GM18517 (cell line): ENCODE results near the gene ZNF117.
"Not testable (repeated sequence)": the region's sequence is repeated elsewhere in the genome, so short reads cannot be mapped to it uniquely, and the experiment has no call there.

Experiments
- ATAC-seq: cut with Tn5 transposase; IDR thresholded peaks from one replicate; pipeline ENCODE4 v1.9.1; 2021; ENCODE audit warnings: mild to moderate bottlenecking, moderate library complexity; ENCODE audit not compliant: unreplicated experiment

Gene ZNF117

DNA sequence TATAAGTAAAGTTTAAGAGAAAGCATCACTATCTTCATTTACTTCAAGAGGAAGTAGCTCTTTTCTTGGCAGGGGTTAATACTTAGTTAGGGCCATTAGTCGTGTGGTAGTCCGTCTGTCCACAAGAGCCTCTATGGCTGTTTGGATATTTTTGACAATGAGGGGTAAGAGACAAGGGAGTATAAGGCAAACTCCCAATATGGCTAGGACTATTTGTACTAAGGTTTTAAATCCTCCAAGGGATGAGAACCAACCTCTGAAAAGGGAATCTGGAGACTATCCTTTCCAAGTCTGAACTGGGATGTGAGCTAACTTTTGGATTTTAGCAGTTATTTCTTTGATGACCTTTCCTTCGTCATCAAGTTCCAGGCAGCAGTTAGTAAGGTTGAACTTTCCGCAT lies at the start of gene ZNF117:
Gene ZNF117, minus strand, starts transcription at position 101 of the 400 bp plus-strand sequence.
- ATAC-seq: no peak

DNA sequence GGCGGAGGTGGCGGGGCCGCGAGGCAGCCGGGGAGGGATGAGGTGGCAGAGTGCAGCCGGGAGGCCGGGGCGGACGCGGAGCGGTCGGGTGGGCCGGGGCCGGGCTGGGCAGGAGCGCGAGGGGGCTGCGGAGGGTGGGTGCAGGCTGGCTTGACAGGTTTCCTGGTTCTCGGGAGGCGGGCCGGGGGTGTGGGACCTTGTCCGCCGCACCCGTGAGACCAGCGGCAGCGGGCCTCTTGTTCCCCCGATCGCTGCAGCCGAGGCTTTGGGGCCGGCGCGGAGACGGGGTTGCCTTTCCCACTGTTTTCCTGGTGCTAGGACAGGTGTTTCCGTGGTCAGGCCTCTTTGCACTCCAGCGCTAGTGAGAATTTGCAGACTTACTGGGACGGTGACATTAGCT lies 47.9 kb upstream of the ZNF117 start:
- not testable (repeated sequence) for ATAC-seq

DNA sequence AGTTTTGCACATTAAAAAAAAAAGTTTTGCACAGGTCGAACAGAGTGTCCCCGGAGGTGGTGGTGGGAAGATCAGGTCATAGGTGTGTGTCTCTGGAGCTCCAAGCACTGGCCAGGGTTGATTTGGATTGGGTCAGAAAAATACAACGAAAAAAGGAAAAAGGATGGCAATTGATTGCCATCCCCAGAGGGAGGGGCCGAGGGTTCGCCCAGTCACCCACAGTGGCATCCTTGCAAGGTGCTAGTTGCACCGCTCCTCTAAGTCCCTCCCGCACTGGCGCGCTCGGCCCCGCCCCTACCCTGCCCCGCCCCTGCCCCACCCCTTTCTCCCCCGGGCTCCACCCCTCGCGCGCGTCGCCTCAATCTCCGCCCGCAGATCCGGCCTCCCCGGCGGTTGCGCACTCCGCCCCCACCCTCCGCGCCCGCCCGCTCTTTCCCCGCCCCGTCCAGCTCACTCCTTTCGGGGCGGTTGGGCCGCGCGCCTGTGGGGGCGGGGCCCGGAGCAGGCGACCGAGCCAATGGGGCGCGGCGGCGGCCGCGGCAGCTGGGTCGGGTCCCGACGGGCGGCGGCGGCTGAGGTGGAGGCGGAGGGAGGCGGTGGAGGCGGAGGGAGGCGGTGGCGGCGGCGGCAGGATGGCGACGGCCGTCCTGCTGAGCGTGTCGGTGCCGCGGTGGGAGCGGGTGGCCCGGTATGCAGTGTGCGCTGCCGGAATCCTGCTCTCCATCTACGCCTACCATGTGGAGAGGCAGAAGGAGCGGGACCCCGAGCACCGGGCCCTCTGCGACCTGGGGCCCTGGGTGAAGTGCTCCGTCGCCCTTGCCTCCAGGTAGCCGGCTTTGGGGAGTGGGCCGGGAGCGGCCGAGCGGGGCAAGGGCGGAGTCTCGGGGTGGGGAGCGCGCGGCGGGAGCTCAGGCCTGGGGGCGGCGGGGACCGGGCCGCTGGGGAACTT lies 47.2 kb upstream of the ZNF117 start:
- ATAC-seq: peak; percentile 65

DNA sequence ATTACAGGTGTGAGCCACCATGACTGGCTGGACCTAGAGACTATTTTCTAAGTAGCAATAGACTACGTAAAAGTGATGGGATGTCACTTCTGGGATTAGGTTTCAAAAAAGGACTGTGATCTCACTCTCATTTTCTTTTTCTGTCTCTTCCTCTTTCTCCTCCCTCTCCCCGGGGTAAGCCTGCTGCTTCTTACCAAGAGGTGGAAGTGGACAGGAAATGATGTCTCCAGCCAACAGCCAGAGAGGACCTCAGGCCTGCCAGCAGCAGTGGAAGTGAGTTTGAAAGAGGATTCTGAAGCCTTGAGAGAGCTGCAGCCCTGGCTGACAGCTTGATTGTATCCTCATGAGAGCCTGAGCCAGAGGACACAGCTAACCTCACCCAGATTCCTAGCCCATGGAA lies 45.7 kb upstream of the ZNF117 start:
- not testable (repeated sequence) for ATAC-seq

DNA sequence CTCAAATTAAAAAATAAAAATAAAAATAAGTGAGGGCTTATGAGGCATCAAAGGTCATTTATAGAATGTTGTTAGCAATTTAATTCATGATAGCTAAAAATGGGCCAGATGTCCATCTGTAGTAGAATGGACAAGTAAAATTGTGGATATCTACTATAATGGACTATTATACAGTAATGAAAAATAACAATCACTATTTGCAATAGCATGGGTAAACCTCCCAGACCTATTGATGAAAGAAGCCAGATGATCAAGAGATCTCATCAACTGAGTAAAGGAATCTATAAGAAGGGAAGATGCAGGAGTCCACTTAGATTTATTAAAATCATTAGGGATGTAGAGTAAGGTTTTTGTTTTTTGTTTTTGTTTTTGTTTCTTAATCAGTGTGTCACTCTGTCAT lies 44.6 kb upstream of the ZNF117 start:
- ATAC-seq: not testable (repeated sequence)

DNA sequence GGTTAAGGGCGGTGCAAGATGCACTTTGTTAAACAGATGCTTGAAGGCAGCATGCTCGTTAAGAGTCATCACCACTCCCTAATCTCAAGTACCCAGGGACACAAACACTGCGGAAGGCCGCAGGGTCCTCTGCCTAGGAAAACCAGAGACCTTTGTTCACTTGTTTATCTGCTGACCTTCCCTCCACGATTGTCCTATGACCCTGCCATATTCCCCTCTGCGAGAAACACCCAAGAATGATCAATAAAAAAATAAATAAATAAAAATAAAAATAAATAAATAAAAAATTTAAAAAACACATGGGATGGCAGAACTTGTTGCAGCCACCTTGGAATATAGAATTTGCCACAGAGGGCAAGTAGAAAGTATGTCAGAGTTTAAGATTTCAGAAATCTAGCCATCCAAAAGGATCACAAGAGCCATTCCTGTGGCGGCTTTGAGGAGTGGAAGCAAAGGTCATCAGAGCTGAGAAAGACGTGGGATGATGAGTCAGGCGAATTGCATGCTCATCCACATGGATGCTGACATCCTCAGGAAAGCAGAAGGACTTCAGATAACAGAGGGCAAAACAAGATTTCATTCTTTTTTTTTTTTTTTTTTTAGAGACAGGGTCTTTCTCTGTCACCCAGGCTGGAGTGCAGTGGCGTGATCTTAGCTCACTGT lies 43.4 kb upstream of the ZNF117 start:
- ATAC-seq: not testable (repeated sequence)

DNA sequence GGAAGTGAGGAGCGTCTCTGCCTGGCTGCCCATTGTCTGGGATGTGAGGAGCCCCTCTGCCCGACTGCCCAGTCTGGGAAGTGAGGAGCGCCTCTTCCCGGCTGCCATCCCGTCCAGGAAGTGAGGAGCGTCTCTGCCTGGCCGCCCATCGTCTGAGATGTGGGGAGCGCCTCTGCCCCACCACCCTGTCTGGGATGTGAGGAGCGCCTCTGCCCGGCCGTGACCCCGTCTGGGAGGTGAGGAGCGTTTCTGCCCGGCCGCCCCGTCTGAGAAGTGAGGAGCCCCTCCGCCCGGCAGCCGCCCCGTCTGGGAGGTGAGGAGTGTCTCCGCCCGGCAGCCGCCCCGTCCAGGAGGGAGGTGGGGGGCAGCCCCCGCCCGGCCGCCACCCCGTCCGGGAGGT lies 42.6 kb upstream of the ZNF117 start:
- not testable (repeated sequence) for ATAC-seq

DNA sequence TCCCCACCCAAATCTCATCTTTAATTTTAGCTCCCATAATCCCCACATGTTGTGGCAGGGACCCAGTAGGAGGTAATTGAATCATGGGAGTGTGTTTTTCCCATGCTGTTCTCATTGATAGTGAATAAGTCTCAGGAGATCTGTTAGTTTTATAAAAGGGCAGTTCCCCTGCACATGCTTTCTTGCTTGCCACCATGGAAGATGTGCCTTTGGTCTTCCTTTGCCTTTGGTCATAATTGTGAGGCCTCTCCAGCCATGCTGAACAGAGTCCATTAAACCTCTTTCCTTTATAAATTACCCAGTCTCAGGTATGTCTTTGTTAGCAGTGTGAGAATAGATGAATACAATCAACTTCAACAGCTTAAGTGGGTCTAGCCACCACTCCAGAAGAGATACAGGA lies 34.2 kb upstream of the ZNF117 start:
- not testable (repeated sequence) for ATAC-seq

DNA sequence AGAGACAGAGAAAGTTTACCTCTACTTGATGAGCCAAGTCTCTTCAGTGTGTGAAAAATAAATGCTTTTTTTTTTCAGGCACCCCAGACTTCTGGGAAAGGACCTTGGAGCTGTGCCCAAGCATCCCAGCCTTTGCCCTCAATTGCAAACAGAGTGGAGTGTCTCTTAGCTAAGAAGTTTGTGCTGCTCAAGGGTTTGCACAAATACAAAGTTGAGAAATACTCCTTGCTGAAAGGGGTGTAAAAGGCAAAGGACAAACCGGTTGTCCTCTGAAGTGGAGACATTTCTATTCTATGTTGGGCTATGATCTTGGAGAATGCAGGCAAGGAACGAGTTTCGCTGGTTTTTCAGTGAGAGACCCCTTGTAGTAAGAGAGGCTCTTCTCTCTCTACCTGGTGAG lies 30.1 kb upstream of the ZNF117 start:
- ATAC-seq: not testable (repeated sequence)

DNA sequence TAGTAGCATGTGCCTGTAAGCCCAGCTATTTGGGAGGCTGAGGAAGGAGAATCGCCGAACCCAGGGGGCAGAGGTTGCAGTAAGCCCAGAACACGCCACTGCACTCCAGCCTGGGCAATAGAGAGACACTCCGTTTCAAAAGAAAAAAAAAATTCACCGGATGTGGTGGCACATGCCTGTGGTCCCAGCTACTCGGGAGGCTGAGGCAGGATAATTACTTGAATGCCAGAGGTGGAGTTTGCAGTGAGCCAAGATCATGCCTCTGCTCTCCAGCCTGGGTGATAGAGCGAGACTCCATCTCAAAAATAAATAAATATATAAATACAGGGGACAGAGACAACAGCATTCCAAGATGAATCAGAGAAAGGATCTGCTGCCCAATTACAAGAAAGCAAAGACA lies 19.0 kb upstream of the ZNF117 start:
- not testable (repeated sequence) for ATAC-seq

DNA sequence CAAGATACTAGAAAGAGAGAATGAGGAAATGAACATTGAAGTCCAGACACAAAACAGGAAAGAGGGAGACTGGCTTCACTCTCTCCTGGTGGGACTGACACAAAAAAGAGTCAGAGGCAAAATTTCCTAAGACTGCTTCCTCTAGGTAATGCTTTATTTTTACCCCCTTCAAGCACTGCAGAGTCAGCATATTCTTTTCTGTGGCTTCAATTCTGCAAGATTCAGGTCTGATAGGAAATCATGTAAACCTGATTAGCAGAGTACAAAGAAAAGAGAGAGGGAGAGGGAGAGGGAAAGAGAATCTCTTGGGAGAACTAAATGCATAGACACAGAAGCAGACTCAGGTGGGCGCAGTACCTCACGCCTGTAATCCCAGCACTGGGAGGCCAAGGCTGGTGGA lies 18.6 kb upstream of the ZNF117 start:
- not testable (repeated sequence) for ATAC-seq

DNA sequence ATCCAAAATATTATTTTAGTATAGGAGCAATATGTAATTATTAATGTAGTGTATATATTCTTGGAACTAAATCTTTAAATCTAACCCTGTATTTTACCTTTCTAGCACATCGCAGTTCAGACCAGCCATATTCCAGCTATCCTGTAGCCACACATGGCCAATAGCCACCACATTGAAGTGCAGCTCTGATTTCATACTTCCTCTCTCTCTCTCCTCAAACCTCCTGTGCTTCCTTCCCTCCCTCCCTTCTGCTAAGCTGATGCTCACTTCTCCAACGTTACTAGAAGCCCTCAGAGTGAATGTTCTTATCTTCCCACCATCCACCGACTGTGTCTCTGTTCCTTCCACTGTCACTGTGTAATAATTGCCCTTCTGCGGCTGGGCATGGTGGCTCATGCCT lies 16.2 kb upstream of the ZNF117 start:
- peak; percentile 30 for ATAC-seq

DNA sequence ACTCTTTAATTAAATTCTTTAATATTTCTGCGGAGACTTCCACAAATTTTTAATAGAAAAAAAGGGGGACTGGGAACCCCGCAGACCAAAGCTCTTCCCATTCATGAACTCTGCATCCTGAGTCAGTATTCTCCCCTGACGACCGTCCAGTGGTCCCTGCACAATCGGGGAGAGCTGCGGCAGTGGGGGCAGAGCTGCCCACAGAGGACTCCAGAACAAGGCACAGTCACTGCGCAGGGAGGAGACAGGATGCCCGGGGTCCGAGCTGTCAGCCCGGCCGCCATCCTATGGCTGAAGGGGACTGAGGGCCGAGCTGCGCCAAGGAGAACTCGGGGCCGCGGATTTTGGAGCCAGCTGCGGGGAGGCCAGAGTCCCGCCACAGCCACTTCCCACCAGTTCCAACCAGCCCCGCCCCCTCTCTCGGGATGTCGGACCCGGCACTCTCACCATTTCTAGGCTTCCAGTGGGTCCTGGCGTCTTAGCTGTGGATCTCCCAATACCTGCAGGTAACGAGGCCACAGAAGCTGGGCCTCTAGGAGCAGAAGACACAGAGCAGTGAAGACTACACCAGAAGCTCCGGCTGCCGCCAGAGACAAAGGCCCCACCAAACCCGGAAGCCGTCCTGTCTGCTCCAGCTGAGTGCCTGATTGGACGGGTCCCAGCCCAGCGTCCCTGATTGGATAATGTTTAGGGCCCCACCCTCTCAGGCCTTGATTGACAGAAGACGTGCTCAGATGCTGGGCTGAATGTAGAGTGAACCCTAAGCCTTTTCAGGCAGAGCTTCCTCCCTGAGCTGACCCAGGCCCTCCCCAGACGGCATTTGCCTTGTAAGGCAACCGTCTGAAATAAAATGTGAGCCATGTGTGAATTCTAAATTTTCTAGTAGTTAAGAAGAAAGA lies 15.5 kb upstream of the ZNF117 start, which contains the start of gene ERV3-1:
Gene ERV3-1, minus strand, starts transcription at position 594 of the 899 bp plus-strand sequence. CDS start 13,661 bp downstream, outside the sequence.
- ATAC-seq: peak; percentile 100

DNA sequence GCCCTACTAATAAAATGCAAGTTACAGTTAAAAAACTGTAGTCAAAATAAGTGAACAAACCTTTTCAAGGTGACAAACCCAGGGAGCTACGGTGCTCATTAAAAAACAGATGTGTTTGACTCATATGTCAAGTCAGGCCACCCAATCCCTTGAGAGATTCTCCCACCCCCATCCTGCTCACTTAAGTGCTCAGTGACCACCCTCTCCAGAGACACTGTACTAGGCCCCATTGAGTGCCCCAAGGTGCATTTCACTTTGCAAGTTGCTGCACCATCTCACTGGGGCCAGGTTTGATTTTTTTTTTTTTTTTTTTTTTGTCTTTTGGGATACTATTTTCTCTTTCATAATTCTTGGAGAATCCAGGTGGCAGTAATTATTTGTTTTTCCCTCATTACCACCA lies 13.7 kb upstream of the ZNF117 start:
- ATAC-seq: no peak

DNA sequence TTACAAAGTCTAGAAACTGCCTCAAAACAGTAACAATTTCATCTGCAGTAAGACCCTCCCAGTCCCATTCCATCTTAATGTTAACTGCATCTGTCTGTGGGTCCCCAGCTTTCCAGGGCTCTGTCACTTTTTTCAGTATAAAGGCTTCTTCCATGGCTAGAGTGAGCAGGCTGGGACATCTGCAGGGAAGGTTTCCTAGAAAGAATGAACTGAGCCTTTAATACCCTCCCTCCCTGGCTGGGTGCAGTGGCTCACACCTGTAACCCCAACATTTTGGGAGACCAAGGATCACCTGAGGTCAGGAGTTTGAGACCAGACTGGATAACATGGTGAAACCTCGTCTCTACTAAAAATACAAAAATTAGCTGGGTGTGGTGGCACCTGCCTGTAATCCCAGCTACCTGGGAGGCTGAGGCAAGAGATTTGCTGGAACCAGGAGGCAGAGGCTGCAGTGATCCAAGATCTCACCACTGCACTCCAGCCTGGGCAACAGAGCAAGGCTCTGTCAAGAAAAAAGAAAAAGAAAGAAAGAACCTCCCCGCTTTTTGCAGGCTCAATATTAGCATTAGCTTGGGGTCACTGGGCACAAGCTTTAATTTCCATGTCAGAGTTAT lies 12.2 kb upstream of the ZNF117 start:
- ATAC-seq: no peak

DNA sequence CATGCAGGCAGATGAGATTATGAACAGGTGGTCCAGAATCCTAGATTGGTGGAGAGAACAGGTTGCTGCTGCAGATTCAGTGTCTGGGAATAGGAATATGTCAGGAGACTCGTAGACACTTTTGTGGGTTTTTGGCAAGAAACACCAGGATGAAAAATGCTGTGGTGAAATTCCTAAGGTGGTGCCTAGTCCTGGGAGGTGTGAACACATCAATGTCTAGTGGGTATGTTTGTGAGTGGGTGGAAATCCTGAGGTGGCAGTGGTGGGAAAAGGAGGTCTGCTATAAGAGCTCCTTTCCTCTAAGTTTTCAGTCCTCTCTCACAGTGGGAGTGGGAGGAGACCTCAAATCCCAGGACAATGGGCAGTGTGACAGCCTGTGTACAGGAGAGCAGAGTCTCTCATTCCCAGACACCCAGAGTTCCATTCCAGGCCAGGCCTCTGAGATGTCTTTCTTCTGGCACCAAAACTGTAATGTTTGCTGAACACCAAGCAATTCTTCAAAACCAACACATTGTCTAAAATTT lies 10.5 kb upstream of the ZNF117 start:
- no peak for ATAC-seq

DNA sequence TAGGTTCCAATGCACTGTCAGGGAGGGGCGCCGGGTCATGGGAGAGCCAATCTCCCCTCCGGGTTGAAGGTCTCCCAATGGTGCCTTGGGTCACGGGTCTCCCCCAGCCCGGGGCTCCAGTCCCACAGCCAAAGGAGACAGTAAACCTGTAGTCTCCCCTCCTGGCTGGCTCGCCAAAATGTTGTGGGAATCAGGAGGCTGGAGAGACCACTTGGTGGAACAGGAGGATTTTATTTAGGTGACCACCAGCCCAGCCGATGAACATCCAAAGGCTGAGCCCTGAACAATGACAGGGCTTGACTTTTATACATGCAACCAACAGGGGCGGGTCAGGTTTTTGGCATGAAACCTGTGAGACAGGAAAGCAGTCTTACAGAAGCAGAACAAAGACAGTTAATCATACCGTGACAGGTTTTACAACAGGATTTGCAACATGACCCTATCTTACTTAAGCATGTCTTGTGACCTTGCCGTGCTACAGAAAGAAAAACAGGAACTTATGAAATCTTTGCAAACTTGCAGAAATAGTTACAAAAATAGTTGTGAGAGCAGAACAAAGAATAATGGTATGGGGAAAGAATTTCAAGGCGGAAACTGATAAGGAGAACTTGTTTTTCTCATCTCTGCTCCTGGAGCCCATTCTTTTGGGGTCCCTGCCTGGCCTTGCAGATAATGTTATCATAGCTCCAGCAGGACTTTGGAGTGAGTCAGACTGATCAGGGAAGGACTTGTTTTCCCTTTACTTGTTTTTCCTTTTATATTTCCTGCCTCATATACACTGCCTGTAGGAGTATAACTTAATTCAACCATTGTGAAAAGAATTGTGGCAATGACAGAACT lies 8.5 kb upstream of the ZNF117 start:
- ATAC-seq: peak; percentile 60

DNA sequence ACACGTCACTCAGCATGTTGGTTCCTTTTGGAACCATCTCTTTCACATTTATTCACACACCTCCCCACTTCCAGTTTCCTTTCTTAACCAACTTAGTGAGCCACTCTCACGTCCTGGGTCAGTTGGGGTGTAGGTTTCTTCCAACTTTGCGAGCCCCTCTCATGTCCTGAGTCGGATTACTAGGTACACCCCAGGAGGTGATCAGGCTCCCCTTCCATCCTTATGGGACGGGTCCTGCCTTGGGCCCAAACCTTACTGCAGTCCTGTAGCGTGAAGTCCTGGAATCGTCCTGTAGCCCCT lies 8.0 kb upstream of the ZNF117 start:
- ATAC-seq: no peak

DNA sequence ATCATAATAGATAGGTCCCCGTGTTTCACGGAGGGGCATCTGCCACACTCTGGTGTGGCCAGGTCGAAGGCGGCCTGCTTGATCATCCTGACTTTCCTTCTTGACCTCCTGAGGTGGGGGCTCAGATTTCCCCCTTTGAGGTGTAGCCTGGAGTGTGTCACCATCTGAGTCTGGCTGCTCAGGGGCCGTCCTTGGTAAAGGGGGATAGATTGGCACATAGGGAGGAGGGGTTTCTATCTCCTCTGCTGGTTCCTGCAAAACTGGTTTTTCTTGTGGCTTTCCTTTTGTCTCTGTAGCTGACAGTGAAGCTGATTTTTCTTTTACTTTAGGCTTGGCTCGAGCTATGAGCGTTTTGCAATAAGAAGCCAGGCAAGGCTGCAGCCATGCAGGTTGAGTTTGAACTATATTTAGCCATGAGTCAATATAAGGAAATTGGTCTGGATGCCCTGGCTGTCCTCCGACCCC lies 7.1 kb upstream of the ZNF117 start:
- ATAC-seq: no peak
